ENCODE data around the gene GET4. TPM values are rescaled to one million over a fixed set of nuclear protein-coding genes. Genes with fewer than 3 reads are reported as not detected.
A peak's percentile ranks its signal among the peaks of the same experiment; 100 is the strongest.

The GET4 gene
- total RNA-seq, 1 experiment from 2014 or later: 96.7 TPM

GRCh38 chr7:837001-837400, 39.4 kb upstream of the GET4 start:
- H3K4me1 ChIP-seq (ENCODE audit: insufficient read depth, low read length): peaks cover 37% of the 10 kb centered on the region
- peak overlapping the region; percentile 86 for H3K27ac ChIP-seq (ENCODE audit: low read length)
- CTCF ChIA-PET: interaction anchor here (1.0 to 1.1 kb wide), 4 partner anchors 22 to 43 kb away, joined by 4 to 15 read pairs (median 10); no protein-coding TSS in a partner anchor
- DNase-seq (no peak), ATAC-seq (no peak)
- TF ChIP-seq CTCF (conservative IDR thresholded peaks at IDR 0.05; ENCODE audit: low read depth, low read length): no peak
- TF ChIP-seq EZH2 (IDR thresholded peaks at IDR 0.05; ENCODE audit: low read length, unreplicated experiment): no peak
- TF ChIP-seq EZH2phosphoT487 (IDR thresholded peaks at IDR 0.05; ENCODE audit: borderline replicate concordance, low read length): no peak
- H3K4me3 ChIP-seq (ENCODE audit: low read length): no peak overlapping the region
- H3K27me3 ChIP-seq (ENCODE audit: low read length): no peaks in the 10 kb centered on the region
- peaks cover 24% of the 10 kb centered on the region for H3K36me3 ChIP-seq (ENCODE audit: low read depth, low read length)
- no peaks in the 10 kb centered on the region for H3K9me3 ChIP-seq (ENCODE audit: low read length)
- H3F3A ChIP-seq (ENCODE audit: low read length, unreplicated experiment): no peaks in the 10 kb centered on the region
- H3K79me2 ChIP-seq (ENCODE audit: low read length): peaks cover 66% of the 10 kb centered on the region
- no TSS peak for BruUV-seq (replicated peaks)
- no peak overlapping the region; the same call in 1 of the 2 replicates for H3K9ac ChIP-seq (ENCODE audit: low read length)
- POLR2A ChIA-PET (ENCODE audit: unreplicated experiment): interaction anchor here (0.5 to 1.0 kb wide), 4 partner anchors 20 to 94 kb away, joined by 3 to 5 read pairs (median 4); no protein-coding TSS in a partner anchor
- no peak overlapping the region for H3K4me2 ChIP-seq (ENCODE audit: low read length)
- H2AFZ ChIP-seq (ENCODE audit: low read length): no peak overlapping the region
- intact Hi-C loops (cut with micrococcal nuclease): no loop called here
- H3K9me2 ChIP-seq (replicated peaks; ENCODE audit: low read length): no peaks in the 10 kb centered on the region
- H4K20me1 ChIP-seq (ENCODE audit: low read length): no peaks in the 10 kb centered on the region

GRCh38 chr7:840001-840600, 36.3 kb upstream of the GET4 start:
- Histone ChIP-seq H4K20me1 (ENCODE audit: low read length) (no peaks in the 10 kb centered on the region), H3F3A (ENCODE audit: low read length, unreplicated experiment) (no peaks in the 10 kb centered on the region), H3K79me2 (ENCODE audit: low read length) (peaks cover 42% of the 10 kb centered on the region), H3K36me3 (ENCODE audit: low read depth, low read length) (peaks cover 42% of the 10 kb centered on the region), H3K9ac (ENCODE audit: low read length) (no peak overlapping the region), H3K27ac (ENCODE audit: low read length) (no peak overlapping the region), H3K9me2 (replicated peaks; ENCODE audit: low read length) (no peaks in the 10 kb centered on the region), H3K4me3 (ENCODE audit: low read length) (no peak overlapping the region), H2AFZ (ENCODE audit: low read length) (no peak overlapping the region), H3K27me3 (ENCODE audit: low read length) (no peaks in the 10 kb centered on the region), H3K4me2 (ENCODE audit: low read length) (no peak overlapping the region), H3K4me1 (ENCODE audit: insufficient read depth, low read length) (peaks cover 18% of the 10 kb centered on the region), H3K9me3 (ENCODE audit: low read length) (no peaks in the 10 kb centered on the region)
- POLR2A ChIA-PET (ENCODE audit: unreplicated experiment): no interaction called here
- TF ChIP-seq CTCF (conservative IDR thresholded peaks at IDR 0.05; ENCODE audit: low read depth, low read length): no peak
- CTCF ChIA-PET: no interaction called here
- ATAC-seq (no peak), DNase-seq (no peak)
- BruUV-seq (replicated peaks): no TSS peak
- intact Hi-C loops (cut with micrococcal nuclease): no loop called here

DNA sequence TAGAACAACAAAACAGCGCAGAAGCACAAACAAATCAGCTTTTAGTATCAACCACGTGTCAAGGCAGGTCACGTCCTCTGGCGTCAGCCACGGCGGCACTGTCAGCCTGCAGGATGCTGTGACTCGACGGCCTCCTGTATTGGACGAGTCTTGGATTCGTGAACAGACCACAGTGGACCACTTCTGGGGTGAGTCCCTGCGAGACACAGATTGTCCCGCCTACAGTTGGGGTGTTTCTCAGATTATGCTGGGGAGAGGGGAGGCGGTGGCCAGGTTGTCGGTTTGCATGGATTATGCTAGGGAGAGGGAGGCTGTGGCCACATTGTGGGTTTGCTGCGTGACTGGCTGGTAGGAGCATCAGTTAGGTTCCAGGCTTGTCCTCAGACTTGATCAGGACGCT, 34.4 kb upstream of the GET4 start:
- Histone ChIP-seq H4K20me1 (ENCODE audit: low read length) (no peaks in the 10 kb centered on the region), H3K4me3 (ENCODE audit: low read length) (no peak overlapping the region), H3K27ac (ENCODE audit: low read length) (no peak overlapping the region), H2AFZ (ENCODE audit: low read length) (no peak overlapping the region), H3F3A (ENCODE audit: low read length, unreplicated experiment) (no peaks in the 10 kb centered on the region), H3K36me3 (ENCODE audit: low read depth, low read length) (peaks cover 43% of the 10 kb centered on the region), H3K9me2 (replicated peaks; ENCODE audit: low read length) (no peaks in the 10 kb centered on the region), H3K4me2 (ENCODE audit: low read length) (no peak overlapping the region), H3K9ac (ENCODE audit: low read length) (no peak overlapping the region), H3K9me3 (ENCODE audit: low read length) (no peaks in the 10 kb centered on the region), H3K4me1 (ENCODE audit: insufficient read depth, low read length) (no peaks in the 10 kb centered on the region), H3K27me3 (ENCODE audit: low read length) (no peaks in the 10 kb centered on the region), H3K79me2 (ENCODE audit: low read length) (peaks cover 27% of the 10 kb centered on the region)
- POLR2A ChIA-PET (ENCODE audit: unreplicated experiment): no interaction called here
- CTCF ChIA-PET: no interaction called here
- no TSS peak for BruUV-seq (replicated peaks)
- ATAC-seq (no peak), DNase-seq (no peak)
- intact Hi-C loops (cut with micrococcal nuclease): no loop called here
- TF ChIP-seq EZH2phosphoT487 (IDR thresholded peaks at IDR 0.05; ENCODE audit: borderline replicate concordance, low read length) (no peak), CTCF (conservative IDR thresholded peaks at IDR 0.05; ENCODE audit: low read depth, low read length) (no peak), EZH2 (IDR thresholded peaks at IDR 0.05; ENCODE audit: low read length, unreplicated experiment) (no peak)
